CD4-positive, alpha-beta T cell treated with Interleukin-15 for 4 hours (primary cell): ENCODE results near the gene ESRRG.

ENCODE experiments used
- DNase-seq: peaks from one replicate; pipeline ENCODE4 v3.0.0-alpha.2; 2020; ENCODE audit warnings: low spot score

The ESRRG gene

GRCh38 chr1:216502528-216503162 is 220.6 kb downstream of the ESRRG start:
- no peak for DNase-seq

DNA sequence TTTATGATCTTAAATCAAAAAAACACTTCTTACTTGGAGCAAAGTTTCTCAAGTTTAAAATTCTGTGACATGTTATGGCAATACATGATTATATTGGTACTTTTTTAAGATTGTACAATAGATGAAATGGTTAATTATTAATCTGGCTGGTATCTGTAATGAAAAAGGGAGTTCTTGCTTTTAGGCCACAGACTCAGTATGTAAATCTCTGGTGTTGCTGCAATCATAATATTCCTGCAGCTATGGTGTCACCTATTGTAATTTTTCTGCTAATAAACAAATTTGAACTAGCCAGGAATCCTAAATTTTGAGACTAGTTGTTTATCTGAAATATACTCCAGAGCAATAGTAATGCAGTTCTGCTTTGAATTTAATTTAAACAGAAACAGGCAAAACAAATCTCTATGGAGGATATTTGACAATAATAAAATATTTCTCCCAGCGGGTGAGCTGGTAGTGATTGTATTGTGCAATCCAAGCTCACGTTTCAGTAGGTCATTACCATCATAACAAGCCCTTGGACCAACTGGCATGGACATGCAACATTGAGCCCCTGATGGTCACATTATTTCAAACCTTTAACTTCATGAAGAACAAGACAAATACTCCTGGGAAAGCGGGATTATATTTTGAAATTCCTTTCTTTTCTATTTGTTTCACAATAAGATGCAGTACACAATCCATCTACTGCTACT is 222.8 kb downstream of the ESRRG start:
- DNase-seq: no peak

DNA sequence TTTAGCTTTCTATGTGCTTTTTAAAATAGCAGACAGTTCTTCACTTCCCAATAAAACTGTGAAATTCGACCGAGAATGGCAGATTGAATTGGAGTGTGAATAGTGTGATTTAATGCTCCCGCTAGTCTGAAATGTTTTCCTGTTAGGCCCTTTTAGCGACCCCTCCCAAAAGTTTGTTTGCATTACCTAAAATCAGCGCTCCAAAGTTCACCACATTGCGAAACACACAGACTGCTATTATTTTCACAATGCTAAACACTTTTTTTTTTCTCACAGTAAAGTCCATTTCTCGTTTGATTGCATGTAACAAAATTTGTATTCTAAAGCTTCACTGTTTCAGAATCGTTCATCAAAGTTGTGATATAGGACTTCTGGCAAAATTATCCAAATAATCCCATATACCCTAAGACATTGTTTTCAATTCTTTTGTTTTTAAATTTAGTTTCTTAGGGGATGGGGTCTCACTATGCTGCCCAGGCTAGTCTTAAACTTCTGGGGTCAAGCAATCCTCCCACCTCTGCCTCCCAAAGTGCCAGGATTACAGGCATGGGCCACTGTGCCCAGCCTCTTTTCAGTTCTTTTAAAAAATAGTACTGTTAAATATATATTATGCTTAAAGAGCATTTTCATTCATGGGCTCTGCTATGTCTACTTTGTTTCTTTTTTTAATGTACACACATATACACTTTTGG is 223.5 kb downstream of the ESRRG start:
- no peak for DNase-seq

DNA sequence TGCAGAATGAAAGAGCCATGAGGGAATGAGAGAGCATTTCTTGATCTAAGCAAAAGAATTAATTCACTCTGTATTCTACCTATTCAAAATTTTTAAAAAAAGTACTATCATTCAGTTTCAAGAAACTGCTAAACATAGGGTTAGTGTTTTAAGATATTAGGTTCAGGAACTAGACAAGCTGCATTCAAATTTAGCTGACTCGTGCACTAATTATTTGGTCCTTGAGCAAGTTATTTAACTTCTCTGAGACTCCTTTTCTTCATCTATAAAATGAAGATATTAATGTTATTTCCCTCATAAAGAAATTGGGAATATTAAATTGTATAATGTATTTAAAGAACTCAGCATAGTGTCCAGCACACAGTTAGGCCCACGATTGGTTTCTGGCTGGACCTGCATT is 225.0 kb downstream of the ESRRG start:
- no peak for DNase-seq

DNA sequence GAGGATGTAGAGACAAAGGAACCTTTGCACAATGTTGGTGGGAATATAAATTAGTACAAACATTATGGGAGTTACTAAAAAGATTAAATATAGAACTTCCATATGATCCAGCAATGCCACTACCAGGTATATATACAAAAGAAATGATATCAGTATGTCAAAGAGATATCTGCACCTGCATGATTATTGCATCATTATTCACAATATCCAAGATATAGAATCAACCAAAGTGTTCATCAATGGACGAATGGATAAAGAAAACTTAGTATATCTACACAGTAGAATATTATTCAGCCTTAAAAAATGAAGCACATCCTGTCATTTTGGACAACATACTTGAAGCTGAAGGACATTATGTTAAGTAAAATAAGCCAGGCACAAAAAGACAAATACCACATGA is 238.2 kb downstream of the ESRRG start:
- no peak for DNase-seq

DNA sequence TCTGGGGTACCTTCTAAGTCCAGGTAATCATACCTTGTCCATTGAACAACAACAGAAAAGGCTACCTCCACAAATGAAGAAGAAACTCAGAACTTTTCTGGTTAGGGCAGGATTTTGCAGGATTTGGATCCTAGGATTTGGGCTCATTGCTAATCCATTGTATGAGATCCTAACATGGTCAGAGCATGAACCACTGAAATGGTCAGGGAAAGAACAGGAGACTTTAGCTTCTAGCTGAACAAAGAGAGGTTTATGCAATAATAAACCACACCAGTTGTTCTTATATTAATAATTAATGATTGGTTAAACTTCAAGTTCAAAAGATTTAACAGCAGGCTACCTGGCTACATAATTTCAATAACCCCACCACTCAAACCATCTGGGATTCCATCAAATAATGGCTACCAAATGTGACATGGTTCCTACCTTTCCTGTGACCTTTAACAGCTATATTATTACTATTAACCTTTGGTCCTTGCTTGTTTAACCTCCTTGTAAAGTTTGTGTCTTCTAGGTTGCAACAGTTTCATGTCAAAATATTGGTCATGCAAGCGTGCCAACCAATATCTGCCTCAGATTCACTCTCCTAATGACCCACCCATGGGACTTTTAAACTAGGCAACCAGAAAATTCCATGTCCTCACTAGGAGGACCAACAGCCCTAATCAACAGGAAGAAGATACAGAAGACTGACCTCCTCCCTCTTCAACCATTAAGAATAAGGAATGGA is 239.4 kb downstream of the ESRRG start:
- DNase-seq: no peak

- no peak for DNase-seq
Observed at GRCh38 chr1:216482620-216483019, 240.6 kb downstream of the ESRRG start.

GRCh38 chr1:216478238-216478637 is 245.0 kb downstream of the ESRRG start:
- DNase-seq: no peak

DNA sequence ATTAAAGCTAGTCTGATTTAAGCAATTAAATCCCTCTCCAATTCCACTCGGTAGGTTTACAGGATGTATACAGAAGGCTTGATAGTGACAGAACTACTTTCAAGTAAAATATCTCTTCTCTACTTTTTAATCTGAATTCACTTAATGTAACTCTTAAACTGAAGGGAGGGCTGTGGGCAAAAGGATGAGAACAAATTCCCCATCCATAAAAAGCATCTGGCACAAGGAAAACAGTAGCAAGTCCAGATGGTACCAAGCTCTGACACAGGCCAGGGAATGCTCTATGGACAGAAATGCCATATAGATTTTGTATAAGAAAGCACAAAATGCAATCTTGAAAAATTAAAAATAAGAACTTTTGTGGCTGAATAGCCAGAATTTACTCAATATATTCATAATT is 246.9 kb downstream of the ESRRG start:
- DNase-seq: no peak

DNA sequence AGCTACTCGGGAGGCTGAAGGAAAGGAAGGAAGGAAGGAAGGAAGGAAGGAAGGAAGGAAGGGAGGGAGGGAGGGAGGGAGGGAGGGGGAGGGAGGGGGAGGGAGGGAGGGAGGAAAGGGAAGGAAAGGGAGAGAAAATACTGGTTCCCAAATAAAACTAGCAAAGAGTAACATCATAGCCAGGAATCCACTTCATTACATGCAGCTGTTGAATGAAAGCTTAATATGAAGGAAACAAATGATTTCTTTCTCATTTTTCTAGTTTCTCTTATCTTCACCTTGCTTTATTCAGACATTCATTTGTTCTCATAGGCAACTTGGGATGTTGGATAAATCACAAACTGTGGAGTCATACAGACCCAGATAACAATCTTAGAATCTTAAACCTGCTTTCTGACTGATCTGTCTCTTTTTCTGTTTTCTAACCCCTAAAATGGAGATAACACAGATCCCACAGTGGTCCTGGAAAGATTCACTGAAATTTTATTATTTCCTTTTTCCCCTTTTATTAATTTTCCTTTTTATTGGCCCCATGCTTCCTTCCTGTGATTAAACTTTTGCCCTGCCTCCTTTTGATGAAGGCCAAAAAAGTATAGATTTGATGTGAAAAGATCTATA is 247.5 kb downstream of the ESRRG start:
- DNase-seq: no peak

GRCh38 chr1:216466162-216466801 is 256.9 kb downstream of the ESRRG start:
- no peak for DNase-seq

DNA sequence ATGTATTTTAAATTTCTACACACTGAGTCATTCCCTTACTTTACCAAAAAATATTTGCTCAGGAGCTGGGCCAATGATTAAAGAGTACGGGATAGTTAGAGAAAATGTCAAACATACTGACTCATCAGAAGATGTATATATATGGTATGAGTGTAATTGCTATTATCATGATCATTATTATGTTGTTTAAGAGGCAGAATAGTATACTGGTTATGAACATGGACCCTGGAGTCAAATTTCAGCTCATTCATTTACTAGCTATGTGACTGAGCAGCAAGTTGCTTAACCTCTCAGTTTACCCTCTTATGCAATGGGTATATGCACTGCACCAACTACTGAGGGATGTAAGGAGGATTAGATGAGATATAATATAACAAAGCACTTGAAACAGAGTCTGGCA is 258.7 kb downstream of the ESRRG start:
- no peak for DNase-seq

DNA sequence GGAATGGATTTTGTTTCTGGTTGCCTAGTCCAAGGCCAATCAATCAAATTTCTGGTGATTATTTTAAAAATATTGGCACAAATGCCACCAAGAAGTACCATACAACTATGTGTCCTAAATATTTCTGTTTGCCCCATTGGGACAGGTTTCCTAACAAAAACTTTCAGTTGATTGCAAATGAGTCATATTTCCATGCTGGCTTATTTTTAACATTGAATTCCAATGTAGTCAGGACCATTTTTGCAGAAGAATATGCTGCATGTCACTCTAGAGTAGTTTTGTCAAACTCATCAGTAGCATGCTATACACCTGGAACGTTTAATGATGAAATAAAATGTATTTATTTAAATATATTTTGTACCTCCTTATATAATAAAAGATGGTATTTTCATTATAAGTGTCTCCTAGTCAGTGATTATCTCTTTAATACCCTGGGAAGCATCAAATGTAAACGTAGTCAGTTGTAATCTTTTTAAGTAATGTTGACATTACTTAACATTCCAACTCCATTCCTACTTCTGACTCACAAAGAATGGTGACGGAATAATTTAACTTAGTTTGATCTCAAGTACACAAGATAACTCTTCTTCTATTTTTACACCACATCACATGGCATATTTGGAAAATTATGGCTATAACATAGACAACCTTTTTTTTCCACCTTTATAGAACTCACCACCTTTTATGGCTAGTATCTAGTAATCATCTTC is 261.0 kb downstream of the ESRRG start:
- no peak for DNase-seq

DNA sequence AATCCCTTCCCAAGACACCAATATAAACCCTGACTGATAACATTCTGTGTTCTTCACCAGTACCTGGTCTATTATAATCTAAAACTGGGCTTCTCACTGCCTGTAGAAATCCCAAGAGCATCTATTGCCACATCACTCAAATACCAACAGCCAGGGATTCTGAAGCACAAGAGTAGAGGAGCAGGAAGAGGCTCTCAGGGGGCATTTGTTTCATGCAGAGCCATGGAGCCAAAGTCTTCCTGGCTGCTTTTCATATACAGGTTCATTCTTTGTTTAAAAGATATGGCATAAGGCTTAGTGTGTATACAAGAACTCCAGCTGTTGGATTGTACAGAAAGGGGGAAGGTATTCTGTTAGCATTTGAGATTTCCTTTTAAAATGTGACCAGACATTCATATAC is 261.8 kb downstream of the ESRRG start:
- DNase-seq: no peak

- no peak for DNase-seq
Observed at GRCh38 chr1:216459651-216460207, 263.5 kb downstream of the ESRRG start.

DNA sequence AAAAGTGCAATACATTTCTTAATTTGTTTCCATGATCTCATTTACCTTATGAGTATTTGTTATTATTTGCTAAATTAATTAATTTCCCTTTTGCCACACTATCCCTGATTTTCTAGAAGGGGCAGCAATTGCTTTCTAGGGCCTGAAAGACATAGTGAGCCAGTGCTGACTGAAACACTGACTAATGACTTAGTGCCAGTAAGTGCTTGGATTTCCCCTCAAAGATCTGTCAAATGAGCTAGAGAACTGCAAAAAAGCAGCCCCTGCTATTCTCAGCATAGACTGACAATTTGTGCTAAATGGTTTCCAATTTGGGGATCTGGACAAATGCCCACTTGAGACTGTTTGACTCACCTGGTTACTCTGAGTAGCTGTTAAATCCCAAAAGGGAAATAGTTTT is 264.4 kb downstream of the ESRRG start:
- no peak for DNase-seq

- no peak for DNase-seq
Observed at GRCh38 chr1:216457356-216457755, 265.9 kb downstream of the ESRRG start.

DNA sequence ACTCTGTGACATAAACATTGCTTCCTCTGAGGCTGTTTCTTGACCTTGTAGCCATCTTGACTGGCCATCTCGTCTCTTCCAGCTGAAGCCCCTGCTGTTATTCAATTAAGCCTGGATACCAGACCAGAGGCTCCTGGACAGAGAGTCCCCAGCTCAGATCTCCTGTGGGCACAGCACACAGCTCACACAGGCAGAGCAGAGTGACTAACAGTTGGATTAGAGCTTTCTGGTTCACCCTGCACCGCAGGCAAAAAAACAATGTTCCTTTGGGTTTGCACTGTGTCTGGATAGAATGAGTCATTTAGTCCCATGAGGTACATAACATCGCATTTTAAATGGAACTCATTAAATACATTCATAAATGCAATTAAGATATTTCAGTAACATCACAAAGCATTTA is 266.5 kb downstream of the ESRRG start:
- DNase-seq: no peak

DNA sequence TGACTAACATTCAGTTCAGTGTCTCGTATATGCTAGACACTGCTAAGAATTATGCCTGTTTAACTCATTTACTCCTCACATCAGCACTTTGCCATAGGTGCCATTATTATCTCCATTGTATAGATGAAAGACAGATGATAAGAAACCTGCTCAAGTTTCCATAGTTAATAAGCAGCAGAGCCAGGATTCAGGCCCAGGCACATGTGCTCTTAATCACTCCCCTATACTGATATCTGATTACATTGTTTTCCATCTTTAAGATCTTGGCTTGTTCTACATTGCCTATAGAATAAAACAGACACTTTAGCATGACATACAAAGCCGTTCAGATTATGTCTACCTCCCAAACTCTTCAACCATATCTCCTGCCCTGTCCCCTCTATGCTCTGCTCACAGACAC is 269.5 kb downstream of the ESRRG start:
- DNase-seq: no peak
